KMS-11 (cell line): Measurements from ENCODE around the gene NCKAP5.

Experiments
- H2AFZ ChIP-seq: fragments of 200-600 bp; sonication (generic); 2 replicates; pipeline ENCODE4 v1.6.1; 2016; ENCODE audit warnings: antibody characterized with exemption, mixed run types, low read depth
- H3K27ac ChIP-seq: fragments of 200-600 bp; sonication (generic); 2 replicates; pipeline ENCODE4 v1.6.1; 2016; ENCODE audit warnings: mild to moderate bottlenecking, mixed run types
- H3K27me3 ChIP-seq: fragments of 200-600 bp; sonication (generic); 2 replicates; pipeline ENCODE4 v1.6.1; 2017; ENCODE audit warnings: mild to moderate bottlenecking, low read depth, mixed run types, moderate library complexity; ENCODE audit not compliant: insufficient read depth
- H3K36me3 ChIP-seq: fragments of 200-600 bp; sonication (generic); 2 replicates; pipeline ENCODE4 v1.6.1; 2017; ENCODE audit warnings: mild to moderate bottlenecking, mixed run types; ENCODE audit not compliant: insufficient read depth
- H3K4me1 ChIP-seq: fragments of 200-600 bp; sonication (generic); 2 replicates; pipeline ENCODE4 v1.6.1; 2016; ENCODE audit warnings: mild to moderate bottlenecking, low read depth, mixed run types; ENCODE audit not compliant: poor library complexity, severe bottlenecking
- H3K4me2 ChIP-seq: fragments of 200-600 bp; sonication (generic); 2 replicates; pipeline ENCODE4 v1.7.0; 2016; ENCODE audit warnings: mild to moderate bottlenecking, mixed run types
- H3K4me3 ChIP-seq: fragments of 200-600 bp; sonication (generic); IDR thresholded peaks from 2 replicates; pipeline ENCODE4 v1.6.1; 2017; ENCODE audit warnings: low read depth, low read length, mixed read lengths; ENCODE audit not compliant: insufficient read depth
- H3K79me2 ChIP-seq: fragments of 200-600 bp; sonication (generic); 2 replicates; pipeline ENCODE4 v1.6.1; 2016; ENCODE audit warnings: low read depth, mixed run types; ENCODE audit not compliant: insufficient read depth
- H3K9ac ChIP-seq: fragments of 200-600 bp; sonication (generic); 2 replicates; pipeline ENCODE4 v1.6.1; 2016; ENCODE audit warnings: mild to moderate bottlenecking, mixed run types
- H4K20me1 ChIP-seq: fragments of 200-600 bp; sonication (generic); 2 replicates; pipeline ENCODE4 v1.6.1; 2016; ENCODE audit warnings: mild to moderate bottlenecking, mixed run types; ENCODE audit not compliant: insufficient read depth
- TF ChIP-seq, protein P1 (sequence below): fragments of 200-600 bp; sonication (generic); conservative IDR thresholded peaks from 2 replicates; pipeline ENCODE4 v1.6.1; 2017; ENCODE audit warnings: low read depth, mild to moderate bottlenecking, antibody characterized with exemption, low read length, moderate library complexity, mixed read lengths

NCKAP5 gene

DNA sequence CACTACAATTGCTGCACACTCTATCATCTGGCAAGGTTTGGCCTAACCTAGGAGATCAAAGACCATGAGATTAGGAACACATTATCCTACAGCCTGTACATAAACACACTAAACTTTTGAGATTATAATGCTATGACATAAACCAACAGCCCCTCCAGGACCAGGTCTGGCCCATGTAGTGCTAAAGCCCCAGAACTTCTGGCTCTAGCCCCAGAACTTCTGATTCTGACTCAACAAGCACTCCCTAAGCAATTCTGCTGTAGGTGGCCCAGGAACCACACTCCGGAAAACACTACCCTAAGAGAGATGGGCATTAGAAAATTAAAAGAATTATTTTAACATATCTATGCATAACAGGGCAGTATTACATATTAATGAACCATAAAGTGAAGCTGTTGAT lies 528.7 kb downstream of the NCKAP5 start:
- TF ChIP-seq, protein P1, sequence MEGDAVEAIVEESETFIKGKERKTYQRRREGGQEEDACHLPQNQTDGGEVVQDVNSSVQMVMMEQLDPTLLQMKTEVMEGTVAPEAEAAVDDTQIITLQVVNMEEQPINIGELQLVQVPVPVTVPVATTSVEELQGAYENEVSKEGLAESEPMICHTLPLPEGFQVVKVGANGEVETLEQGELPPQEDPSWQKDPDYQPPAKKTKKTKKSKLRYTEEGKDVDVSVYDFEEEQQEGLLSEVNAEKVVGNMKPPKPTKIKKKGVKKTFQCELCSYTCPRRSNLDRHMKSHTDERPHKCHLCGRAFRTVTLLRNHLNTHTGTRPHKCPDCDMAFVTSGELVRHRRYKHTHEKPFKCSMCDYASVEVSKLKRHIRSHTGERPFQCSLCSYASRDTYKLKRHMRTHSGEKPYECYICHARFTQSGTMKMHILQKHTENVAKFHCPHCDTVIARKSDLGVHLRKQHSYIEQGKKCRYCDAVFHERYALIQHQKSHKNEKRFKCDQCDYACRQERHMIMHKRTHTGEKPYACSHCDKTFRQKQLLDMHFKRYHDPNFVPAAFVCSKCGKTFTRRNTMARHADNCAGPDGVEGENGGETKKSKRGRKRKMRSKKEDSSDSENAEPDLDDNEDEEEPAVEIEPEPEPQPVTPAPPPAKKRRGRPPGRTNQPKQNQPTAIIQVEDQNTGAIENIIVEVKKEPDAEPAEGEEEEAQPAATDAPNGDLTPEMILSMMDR: no peak
- Histone ChIP-seq H3K79me2 (no peaks in the 10 kb centered on the region), H4K20me1 (no peaks in the 10 kb centered on the region), H3K27ac (no peak overlapping the region), H3K36me3 (no peaks in the 10 kb centered on the region), H3K4me1 (no peaks in the 10 kb centered on the region), H3K4me2 (no peak overlapping the region), H3K27me3 (no peaks in the 10 kb centered on the region), H3K4me3 (no peak overlapping the region), H2AFZ (no peak overlapping the region), H3K9ac (no peak overlapping the region)

DNA sequence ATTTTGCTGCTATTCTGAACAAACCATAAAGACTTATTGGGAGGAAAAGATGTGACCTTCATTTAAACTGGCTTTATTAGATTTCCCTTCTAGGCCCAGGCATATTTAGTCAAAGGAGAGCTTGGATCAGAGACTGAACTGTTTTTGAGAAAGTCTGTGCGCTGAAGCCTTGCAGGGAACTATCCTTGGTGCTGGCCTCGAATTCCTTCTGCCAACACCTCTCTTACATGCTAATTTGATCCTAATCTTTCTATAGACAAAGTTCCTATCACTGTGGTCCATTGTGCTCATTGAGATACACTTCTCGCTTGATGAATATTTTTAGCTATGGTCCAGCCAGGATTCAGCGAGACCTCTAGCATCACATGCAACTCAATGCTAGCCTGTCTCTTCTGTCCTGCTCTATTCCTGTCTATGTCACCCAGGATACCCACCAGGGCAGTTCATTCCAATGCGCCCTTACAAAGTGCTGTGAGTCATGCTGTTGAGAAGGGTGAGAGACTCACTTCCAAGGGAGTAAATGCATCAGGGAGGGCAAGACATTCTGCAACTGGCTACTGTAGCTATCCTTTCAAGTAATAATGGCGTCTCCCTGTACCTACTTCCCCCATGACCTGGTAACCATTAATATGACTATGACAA lies 541.6 kb downstream of the NCKAP5 start:
- Histone ChIP-seq H3K36me3 (no peaks in the 10 kb centered on the region), H3K27me3 (no peaks in the 10 kb centered on the region), H3K9ac (no peak overlapping the region), H3K79me2 (no peaks in the 10 kb centered on the region), H4K20me1 (no peaks in the 10 kb centered on the region), H2AFZ (no peak overlapping the region), H3K27ac (no peak overlapping the region), H3K4me2 (no peak overlapping the region), H3K4me1 (no peaks in the 10 kb centered on the region), H3K4me3 (no peak overlapping the region)
- TF ChIP-seq, protein P1: no peak

DNA sequence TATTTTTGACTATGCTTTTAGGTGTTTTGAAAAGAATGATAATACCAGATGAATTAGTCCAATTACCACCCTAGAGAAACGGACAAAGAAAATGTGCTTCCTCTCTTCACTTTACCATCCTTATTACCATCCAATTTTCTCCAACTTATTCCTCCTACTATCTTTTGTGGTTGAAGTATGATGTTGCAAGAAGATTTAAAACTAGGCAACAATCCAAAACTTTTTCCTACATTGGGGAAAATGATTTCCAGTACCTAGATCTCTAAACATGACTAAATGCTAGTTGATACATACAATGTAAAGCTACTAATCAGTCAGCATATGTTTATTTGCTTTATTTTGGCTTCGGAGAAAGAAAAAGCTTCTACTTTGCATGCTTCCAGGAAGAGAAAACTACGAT lies 543.3 kb downstream of the NCKAP5 start:
- H3K36me3 ChIP-seq: no peaks in the 10 kb centered on the region

DNA sequence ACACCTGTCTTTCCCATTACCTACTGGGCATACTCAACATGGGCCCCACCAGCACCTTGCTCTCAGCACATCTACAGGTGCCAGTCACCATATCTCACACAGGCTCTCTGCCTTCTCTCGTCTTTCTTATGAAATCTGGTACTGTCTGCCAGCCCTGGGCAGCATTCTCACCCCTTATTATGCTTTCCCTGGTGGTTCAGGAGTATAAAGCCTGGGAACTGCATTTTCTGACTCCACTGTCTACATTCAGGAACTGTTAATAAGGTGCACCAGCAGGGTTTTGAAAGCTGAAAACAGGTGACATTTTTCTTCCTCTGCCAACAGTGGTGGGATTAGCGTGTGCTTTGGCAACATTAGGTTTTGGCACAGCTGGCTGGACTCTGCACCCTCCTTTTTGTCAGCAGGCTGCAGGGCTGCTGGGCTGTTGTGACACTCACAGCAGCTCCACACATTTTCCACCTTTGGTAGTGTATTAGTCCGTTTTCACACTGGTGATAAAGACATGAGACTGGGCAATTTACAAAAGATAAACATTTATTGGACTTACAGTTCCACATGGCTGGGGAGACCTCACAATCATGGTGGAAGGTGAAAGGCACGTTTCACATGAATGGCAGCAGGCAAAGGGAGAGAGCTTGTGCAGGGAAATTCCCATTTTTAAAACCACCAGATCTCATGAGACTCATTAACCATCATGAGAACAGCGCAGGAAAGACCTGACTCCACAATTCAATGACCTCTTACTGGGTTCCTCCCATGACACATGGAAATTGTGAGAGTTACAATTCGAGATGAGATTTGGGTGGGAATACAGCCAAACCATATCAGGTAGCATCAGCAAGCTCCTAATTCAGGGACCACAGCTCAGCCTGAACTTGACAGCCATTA lies 555.2 kb downstream of the NCKAP5 start:
- TF ChIP-seq, protein P1: no peak
- no peak overlapping the region for H3K4me3 ChIP-seq
- no peak overlapping the region for H3K27ac ChIP-seq
- H3K79me2 ChIP-seq: no peaks in the 10 kb centered on the region
- no peak overlapping the region for H3K9ac ChIP-seq
- no peaks in the 10 kb centered on the region for H4K20me1 ChIP-seq
- H3K27me3 ChIP-seq: no peaks in the 10 kb centered on the region
- H3K4me2 ChIP-seq: no peak overlapping the region
- H2AFZ ChIP-seq: no peak overlapping the region
- H3K36me3 ChIP-seq: no peaks in the 10 kb centered on the region
- H3K4me1 ChIP-seq: no peaks in the 10 kb centered on the region

More for the DNA sequence above, 543.3 kb downstream of the NCKAP5 start:
- H3K4me1 ChIP-seq: no peaks in the 10 kb centered on the region
- H3K4me2 ChIP-seq: no peak overlapping the region
- no peak overlapping the region for H3K9ac ChIP-seq
- H3K4me3 ChIP-seq: no peak overlapping the region
- H2AFZ ChIP-seq: no peak overlapping the region
- no peaks in the 10 kb centered on the region for H3K27me3 ChIP-seq
- H3K27ac ChIP-seq: no peak overlapping the region
- no peaks in the 10 kb centered on the region for H3K79me2 ChIP-seq
- TF ChIP-seq, protein P1: no peak
- H4K20me1 ChIP-seq: no peaks in the 10 kb centered on the region
